ENCODE measurements around the gene SOAT1. TPM values are rescaled to one million over a fixed set of nuclear protein-coding genes. Genes with fewer than 3 reads are reported as not detected.
A peak's percentile ranks its signal among the peaks of the same experiment; 100 is the strongest.
"Not testable (repeated sequence)": the region's sequence is repeated elsewhere in the genome, so short reads cannot be mapped to it uniquely, and the experiment has no call there.

SOAT1 gene
- total and polyA plus RNA-seq, 5 donors, result 5.1 to 20.3 (median 18.2) TPM

- H3K4me3 ChIP-seq (ENCODE audit: low read length); DNase-seq; H3K27me3 ChIP-seq (ENCODE audit: control insufficient read depth, insufficient read depth); intact Hi-C loops (cut with DNase I); H3K4me1 ChIP-seq (ENCODE audit: control insufficient read depth, insufficient read depth, low read length); H3K27ac ChIP-seq (ENCODE audit: low read length); ATAC-seq; H3K9me3 ChIP-seq (ENCODE audit: control insufficient read depth, low read length): not testable (repeated sequence)
- WGBS, result 84% methylated on average over 5 of the region's 5 CpGs
Measured at GRCh38 chr1:179274424-179274823, 19.2 kb upstream of the SOAT1 start.

- WGBS, result 97% methylated on average over 5 of the region's 5 CpGs
- intact Hi-C loops (cut with DNase I), result no loop called here
- no peak for DNase-seq
- no peak overlapping the region for H3K27ac ChIP-seq (ENCODE audit: low read length)
- no peak overlapping the region for H3K4me3 ChIP-seq (ENCODE audit: low read length)
- no peaks in the 10 kb centered on the region for H3K4me1 ChIP-seq (ENCODE audit: control insufficient read depth, insufficient read depth, low read length)
- no peaks in the 10 kb centered on the region for H3K27me3 ChIP-seq (ENCODE audit: control insufficient read depth, insufficient read depth)
- no peak for ATAC-seq
- H3K9me3 ChIP-seq (ENCODE audit: control insufficient read depth, low read length), result no peaks in the 10 kb centered on the region
Measured at GRCh38 chr1:179278920-179279319, 14.7 kb upstream of the SOAT1 start.

- Histone ChIP-seq H3K4me1 (ENCODE audit: control insufficient read depth, insufficient read depth, low read length) (no peaks in the 10 kb centered on the region), H3K27ac (ENCODE audit: low read length) (no peak overlapping the region), H3K27me3 (ENCODE audit: control insufficient read depth, insufficient read depth) (no peaks in the 10 kb centered on the region), H3K9me3 (ENCODE audit: control insufficient read depth, low read length) (no peaks in the 10 kb centered on the region), H3K4me3 (ENCODE audit: low read length) (no peak overlapping the region)
- intact Hi-C loops (cut with DNase I), result no loop called here
- ATAC-seq (no peak), DNase-seq (no peak)
- 63% methylated on average over 2 of the region's 2 CpGs for WGBS
Measured at GRCh38 chr1:179283992-179284391, 9.6 kb upstream of the SOAT1 start.

GRCh38 chr1:179287946-179288345 lies 5.7 kb upstream of the SOAT1 start:
- WGBS, result 93% methylated on average over 6 of the region's 6 CpGs
- no peaks in the 10 kb centered on the region for H3K4me1 ChIP-seq (ENCODE audit: control insufficient read depth, insufficient read depth, low read length)
- no peaks in the 10 kb centered on the region for H3K27me3 ChIP-seq (ENCODE audit: control insufficient read depth, insufficient read depth)
- H3K9me3 ChIP-seq (ENCODE audit: control insufficient read depth, low read length), result no peaks in the 10 kb centered on the region
- DNase-seq (no peak), ATAC-seq (no peak)
- intact Hi-C loops (cut with DNase I), result no loop called here
- no peak overlapping the region for H3K27ac ChIP-seq (ENCODE audit: low read length)
- H3K4me3 ChIP-seq (ENCODE audit: low read length), result no peak overlapping the region

GRCh38 chr1:179288977-179289376 lies 4.6 kb upstream of the SOAT1 start:
- Histone ChIP-seq H3K4me1 (ENCODE audit: control insufficient read depth, insufficient read depth, low read length) (no peaks in the 10 kb centered on the region), H3K9me3 (ENCODE audit: control insufficient read depth, low read length) (no peaks in the 10 kb centered on the region), H3K27ac (ENCODE audit: low read length) (no peak overlapping the region), H3K27me3 (ENCODE audit: control insufficient read depth, insufficient read depth) (no peaks in the 10 kb centered on the region), H3K4me3 (ENCODE audit: low read length) (no peak overlapping the region)
- DNase-seq, result no peak
- intact Hi-C loops (cut with DNase I), result no loop called here
- no peak for ATAC-seq
- 75% methylated on average over 2 of the region's 2 CpGs for WGBS

- H3K4me3 ChIP-seq (ENCODE audit: low read length), result peak overlapping the region; percentile 70
- H3K27ac ChIP-seq (ENCODE audit: low read length), result no peak overlapping the region
- H3K9me3 ChIP-seq (ENCODE audit: control insufficient read depth, low read length), result no peaks in the 10 kb centered on the region
- intact Hi-C loops (cut with DNase I), result loop anchor here in 3 of 4 donors (10.0 kb wide), 2 partner anchors 70 to 170 kb away; partner anchors contain the start of gene AXDND1 (in 2 of the 3)
- WGBS, result 93% methylated on average over 2 of the region's 2 CpGs
- H3K27me3 ChIP-seq (ENCODE audit: control insufficient read depth, insufficient read depth), result no peaks in the 10 kb centered on the region
- H3K4me1 ChIP-seq (ENCODE audit: control insufficient read depth, insufficient read depth, low read length), result no peaks in the 10 kb centered on the region
- DNase-seq (no peak), ATAC-seq (no peak)
Measured at GRCh38 chr1:179295164-179295755, 1.7 kb downstream of the SOAT1 start.

GRCh38 chr1:179296356-179297104 lies 2.9 kb downstream of the SOAT1 start:
- no peak for ATAC-seq
- Histone ChIP-seq H3K4me3 (ENCODE audit: low read length) (no peak overlapping the region), H3K4me1 (ENCODE audit: control insufficient read depth, insufficient read depth, low read length) (no peaks in the 10 kb centered on the region), H3K27ac (ENCODE audit: low read length) (no peak overlapping the region), H3K27me3 (ENCODE audit: control insufficient read depth, insufficient read depth) (no peaks in the 10 kb centered on the region), H3K9me3 (ENCODE audit: control insufficient read depth, low read length) (no peaks in the 10 kb centered on the region)
- intact Hi-C loops (cut with DNase I), result loop anchor here in 3 of 4 donors (10.0 kb wide), 2 partner anchors 68 to 172 kb away; partner anchors contain the start of gene AXDND1 (in 2 of the 3)
- 90% methylated on average over 4 of the region's 4 CpGs for WGBS
- DNase-seq, result no peak

GRCh38 chr1:179297105-179297378 lies 3.4 kb downstream of the SOAT1 start:
- ATAC-seq, result no peak
- H3K4me1 ChIP-seq (ENCODE audit: control insufficient read depth, insufficient read depth, low read length), result no peaks in the 10 kb centered on the region
- intact Hi-C loops (cut with DNase I), result loop anchor here in 3 of 4 donors (10.0 kb wide), 2 partner anchors 68 to 172 kb away; partner anchors contain the start of gene AXDND1 (in 2 of the 3)
- 86% methylated on average over 3 of the region's 3 CpGs for WGBS
- no peak overlapping the region for H3K27ac ChIP-seq (ENCODE audit: low read length)
- H3K4me3 ChIP-seq (ENCODE audit: low read length), result no peak overlapping the region
- no peaks in the 10 kb centered on the region for H3K27me3 ChIP-seq (ENCODE audit: control insufficient read depth, insufficient read depth)
- no peaks in the 10 kb centered on the region for H3K9me3 ChIP-seq (ENCODE audit: control insufficient read depth, low read length)
- no peak for DNase-seq

- DNase-seq (no peak), ATAC-seq (no peak)
- intact Hi-C loops (cut with DNase I), result loop anchor here in 3 of 4 donors (10.0 kb wide), 2 partner anchors 66 to 174 kb away; partner anchors contain the start of gene AXDND1 (in 2 of the 3)
- Histone ChIP-seq H3K9me3 (ENCODE audit: control insufficient read depth, low read length) (no peaks in the 10 kb centered on the region), H3K4me1 (ENCODE audit: control insufficient read depth, insufficient read depth, low read length) (no peaks in the 10 kb centered on the region), H3K27ac (ENCODE audit: low read length) (no peak overlapping the region), H3K27me3 (ENCODE audit: control insufficient read depth, insufficient read depth) (no peaks in the 10 kb centered on the region), H3K4me3 (ENCODE audit: low read length) (no peak overlapping the region)
- 81% methylated on average over 3 of the region's 3 CpGs for WGBS
Measured at GRCh38 chr1:179298952-179299351, 5.4 kb downstream of the SOAT1 start.

- H3K9me3 ChIP-seq (ENCODE audit: control insufficient read depth, low read length), result no peaks in the 10 kb centered on the region
- H3K4me3 ChIP-seq (ENCODE audit: low read length), result no peak overlapping the region
- ATAC-seq, result no peak
- 68% methylated on average over 1 of the region's 1 CpG for WGBS
- no peak for DNase-seq
- intact Hi-C loops (cut with DNase I), result no loop called here
- H3K27ac ChIP-seq (ENCODE audit: low read length), result no peak overlapping the region
- no peaks in the 10 kb centered on the region for H3K27me3 ChIP-seq (ENCODE audit: control insufficient read depth, insufficient read depth)
- no peaks in the 10 kb centered on the region for H3K4me1 ChIP-seq (ENCODE audit: control insufficient read depth, insufficient read depth, low read length)
Measured at GRCh38 chr1:179300112-179300511, 6.5 kb downstream of the SOAT1 start.

GRCh38 chr1:179302070-179302469 lies 8.5 kb downstream of the SOAT1 start:
- intact Hi-C loops (cut with DNase I), result no loop called here
- no peaks in the 10 kb centered on the region for H3K4me1 ChIP-seq (ENCODE audit: control insufficient read depth, insufficient read depth, low read length)
- WGBS, result 73% methylated on average over 3 of the region's 3 CpGs
- DNase-seq, result no peak
- no peaks in the 10 kb centered on the region for H3K27me3 ChIP-seq (ENCODE audit: control insufficient read depth, insufficient read depth)
- H3K4me3 ChIP-seq (ENCODE audit: low read length), result no peak overlapping the region
- H3K27ac ChIP-seq (ENCODE audit: low read length), result no peak overlapping the region
- H3K9me3 ChIP-seq (ENCODE audit: control insufficient read depth, low read length), result no peaks in the 10 kb centered on the region
- no peak for ATAC-seq
